Measurements from ENCODE around the gene PCDH12.
A peak's percentile ranks its signal among the peaks of the same experiment; 100 is the strongest.

The PCDH12 gene

DNA sequence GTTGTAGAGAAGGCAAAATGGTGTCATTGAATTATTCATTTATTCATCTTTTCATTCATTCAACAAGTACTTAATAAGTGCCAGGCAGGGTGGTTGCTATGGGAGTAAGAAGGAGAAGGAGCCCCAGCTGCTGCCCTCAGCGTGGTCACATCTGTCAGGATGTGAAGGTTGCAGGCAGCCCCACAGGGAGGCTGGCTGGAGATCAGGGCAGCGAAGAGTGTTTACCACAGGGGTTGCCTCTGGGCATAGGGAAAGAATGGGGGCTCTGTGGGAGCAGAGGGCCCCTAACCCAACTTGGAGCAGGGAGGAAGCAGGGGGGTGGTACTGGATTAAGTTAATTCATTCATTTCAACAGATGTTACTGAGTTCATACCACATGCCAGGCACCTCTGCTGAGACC lies 6.0 kb downstream of the PCDH12 start:
- CTCF ChIA-PET, result interaction anchor here (2.2 kb wide), 1 partner anchor 9 kb away, joined by 10 read pairs; no protein-coding TSS in a partner anchor
- no peak overlapping the region for H3K27ac ChIP-seq
- DNase-seq (ENCODE audit: low spot score), result no peak
- TF ChIP-seq, protein P1, sequence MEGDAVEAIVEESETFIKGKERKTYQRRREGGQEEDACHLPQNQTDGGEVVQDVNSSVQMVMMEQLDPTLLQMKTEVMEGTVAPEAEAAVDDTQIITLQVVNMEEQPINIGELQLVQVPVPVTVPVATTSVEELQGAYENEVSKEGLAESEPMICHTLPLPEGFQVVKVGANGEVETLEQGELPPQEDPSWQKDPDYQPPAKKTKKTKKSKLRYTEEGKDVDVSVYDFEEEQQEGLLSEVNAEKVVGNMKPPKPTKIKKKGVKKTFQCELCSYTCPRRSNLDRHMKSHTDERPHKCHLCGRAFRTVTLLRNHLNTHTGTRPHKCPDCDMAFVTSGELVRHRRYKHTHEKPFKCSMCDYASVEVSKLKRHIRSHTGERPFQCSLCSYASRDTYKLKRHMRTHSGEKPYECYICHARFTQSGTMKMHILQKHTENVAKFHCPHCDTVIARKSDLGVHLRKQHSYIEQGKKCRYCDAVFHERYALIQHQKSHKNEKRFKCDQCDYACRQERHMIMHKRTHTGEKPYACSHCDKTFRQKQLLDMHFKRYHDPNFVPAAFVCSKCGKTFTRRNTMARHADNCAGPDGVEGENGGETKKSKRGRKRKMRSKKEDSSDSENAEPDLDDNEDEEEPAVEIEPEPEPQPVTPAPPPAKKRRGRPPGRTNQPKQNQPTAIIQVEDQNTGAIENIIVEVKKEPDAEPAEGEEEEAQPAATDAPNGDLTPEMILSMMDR (conservative IDR thresholded peaks at IDR 0.05; ENCODE audit: low read depth), result no peak
- POLR2A ChIA-PET (ENCODE audit: low non-redundant PET), result no interaction called here

DNA sequence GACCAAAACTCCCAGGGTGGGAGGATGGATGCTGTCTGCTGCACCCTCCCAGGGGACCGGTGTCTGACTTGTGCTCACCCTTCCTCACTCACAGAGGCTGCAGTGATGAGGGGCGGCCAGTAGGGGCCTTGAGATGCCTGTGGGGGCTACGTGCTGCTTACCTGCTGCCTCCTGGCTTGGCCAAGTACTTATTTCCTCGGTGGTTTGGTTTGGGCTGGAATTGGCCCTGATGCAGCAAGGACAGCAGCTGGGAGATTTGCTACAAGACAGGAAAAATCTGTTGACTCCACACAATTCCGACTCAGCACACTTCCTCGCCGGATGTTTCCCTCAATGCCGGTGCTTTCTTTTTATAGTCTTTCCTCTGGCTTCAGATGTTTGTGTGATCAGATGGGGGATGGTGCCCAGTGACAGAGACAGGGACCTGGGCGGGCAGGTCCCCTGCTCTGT lies 6.6 kb downstream of the PCDH12 start:
- ChIA-PET CTCF (interaction anchor here (2.2 kb wide), 1 partner anchor 9 kb away, joined by 10 read pairs; no protein-coding TSS in a partner anchor), POLR2A (ENCODE audit: low non-redundant PET) (no interaction called here)
- TF ChIP-seq, protein P1 (conservative IDR thresholded peaks at IDR 0.05; ENCODE audit: low read depth), result no peak; the same call in 1 of the 2 replicates
- peak; percentile 34 for DNase-seq (ENCODE audit: low spot score)
- H3K27ac ChIP-seq, result no peak overlapping the region

DNA sequence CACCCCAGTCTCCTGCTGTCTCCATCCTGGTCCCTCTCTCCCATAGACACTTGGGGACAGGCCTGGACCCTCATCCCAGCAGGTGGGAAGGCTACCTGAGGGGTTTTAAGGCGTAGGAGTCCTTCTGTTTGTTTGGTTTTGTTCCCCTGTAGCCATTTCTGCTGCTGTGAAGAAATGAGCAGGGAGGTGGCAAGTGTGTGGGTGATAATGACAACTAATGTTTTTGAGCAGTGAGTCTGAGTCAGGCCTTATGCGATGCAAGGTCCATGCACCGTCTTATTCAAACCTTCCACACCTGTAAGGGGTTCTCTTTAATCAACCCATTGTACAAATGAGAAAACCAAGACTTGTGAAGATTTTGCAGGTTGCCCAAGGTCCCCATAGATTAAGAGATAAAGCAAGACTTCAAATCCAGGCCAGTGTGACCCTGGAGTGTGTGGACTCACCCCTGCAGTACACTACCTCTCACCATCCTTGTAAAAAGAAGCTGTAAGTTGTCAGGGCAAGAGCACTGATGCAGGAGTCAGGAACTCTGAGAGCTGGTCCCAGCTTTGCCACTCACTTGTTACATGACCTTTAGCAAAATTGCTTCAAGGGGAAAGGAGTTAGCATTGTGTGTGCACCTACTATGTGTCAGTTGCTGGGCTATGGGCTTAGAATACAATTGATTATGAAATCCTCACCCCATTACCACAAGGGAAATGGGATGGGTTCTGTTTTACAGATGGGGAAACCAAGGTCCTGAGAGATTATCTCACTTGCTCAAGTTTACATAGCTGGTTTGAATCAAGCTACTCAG lies 7.6 kb downstream of the PCDH12 start:
- TF ChIP-seq, protein P1 (conservative IDR thresholded peaks at IDR 0.05; ENCODE audit: low read depth), result no peak
- H3K27ac ChIP-seq, result no peak overlapping the region
- ChIA-PET POLR2A (ENCODE audit: low non-redundant PET) (no interaction called here), CTCF (interaction anchor here (2.2 kb wide), 1 partner anchor 10 kb away, joined by 10 read pairs; no protein-coding TSS in a partner anchor)
- no peak for DNase-seq (ENCODE audit: low spot score)

DNA sequence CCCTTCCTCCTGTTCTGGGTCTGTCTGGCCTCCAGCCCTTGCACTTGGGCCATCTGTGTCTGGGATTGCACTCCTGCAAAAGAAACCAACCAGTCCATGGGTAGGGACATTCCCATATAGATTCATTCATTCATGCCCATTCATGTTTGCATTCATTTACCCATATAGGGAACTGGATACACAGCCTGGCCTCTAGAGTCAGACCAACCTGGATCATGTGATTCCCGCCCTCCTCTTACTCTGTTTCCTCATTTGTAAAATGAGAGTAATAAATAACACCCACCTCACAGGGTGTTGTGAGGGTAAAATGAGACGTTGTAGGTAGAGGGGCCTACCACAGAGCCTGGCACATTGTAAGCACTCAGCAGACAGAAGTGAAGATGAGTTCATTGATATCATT lies 8.5 kb downstream of the PCDH12 start:
- CTCF ChIA-PET, result interaction anchor here (0.7 kb wide), 2 partner anchors 11 to 139 kb away, joined by 3 to 4 read pairs; no protein-coding TSS in a partner anchor
- no peak for DNase-seq (ENCODE audit: low spot score)
- H3K27ac ChIP-seq, result no peak overlapping the region
- TF ChIP-seq, protein P1 (conservative IDR thresholded peaks at IDR 0.05; ENCODE audit: low read depth), result no peak
- POLR2A ChIA-PET (ENCODE audit: low non-redundant PET), result no interaction called here

DNA sequence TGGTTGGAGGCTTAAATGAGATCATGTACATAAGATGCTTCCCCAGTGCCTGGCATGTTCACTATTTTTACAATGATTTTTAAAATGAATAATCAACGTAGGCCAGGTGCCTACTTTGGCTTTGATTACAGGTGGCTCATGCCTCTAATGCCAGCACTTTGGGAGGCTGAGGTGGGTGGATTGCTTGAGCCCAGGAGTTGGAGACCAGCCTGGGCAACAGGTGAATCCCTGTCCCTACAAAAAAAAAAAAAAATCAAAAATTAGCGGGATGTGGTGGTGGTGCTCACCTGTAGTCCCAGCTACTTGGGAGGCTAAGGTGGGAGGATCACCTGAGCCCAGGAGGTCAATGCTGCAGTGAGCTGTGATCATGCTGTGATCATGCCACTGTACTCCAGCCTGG lies 9.2 kb downstream of the PCDH12 start:
- ChIA-PET POLR2A (ENCODE audit: low non-redundant PET) (no interaction called here), CTCF (interaction anchor here (1.1 kb wide), 1 partner anchor 19 kb away, joined by 4 read pairs; no protein-coding TSS in a partner anchor)
- TF ChIP-seq, protein P1 (conservative IDR thresholded peaks at IDR 0.05; ENCODE audit: low read depth), result no peak
- no peak for DNase-seq (ENCODE audit: low spot score)
- no peak overlapping the region for H3K27ac ChIP-seq

DNA sequence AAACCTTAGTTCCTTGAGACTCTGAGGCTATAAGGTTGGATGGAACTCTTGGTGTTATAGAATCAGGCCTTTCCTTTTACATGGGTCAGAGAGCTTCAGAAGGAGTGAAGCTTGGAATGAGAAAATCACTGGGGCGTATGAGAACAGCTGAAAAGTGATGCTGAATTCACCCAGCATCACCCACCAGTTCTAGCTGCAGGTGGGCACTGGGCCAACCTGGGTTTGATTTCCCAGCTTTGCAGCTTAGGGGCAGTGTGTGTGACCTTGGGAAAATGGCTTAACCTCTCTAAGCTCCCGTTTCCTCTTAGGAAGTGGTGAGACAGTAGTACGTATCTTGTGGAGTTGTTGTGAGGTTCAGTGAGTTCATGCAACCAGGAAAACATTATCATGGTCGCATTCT lies 10.7 kb downstream of the PCDH12 start:
- ChIA-PET POLR2A (ENCODE audit: low non-redundant PET) (no interaction called here), CTCF (interaction anchor here (0.6 to 1.8 kb wide), 4 partner anchors 14 to 323 kb away, joined by 4 to 8 read pairs (median 6); partner anchors contain the start of gene RNF14)
- no peak overlapping the region for H3K27ac ChIP-seq
- no peak for DNase-seq (ENCODE audit: low spot score)
- TF ChIP-seq, protein P1 (conservative IDR thresholded peaks at IDR 0.05; ENCODE audit: low read depth), result no peak
